GM21447 (cell line): ENCODE measurements around the gene TPRA1.
A peak's percentile ranks its signal among the peaks of the same experiment; 100 is the strongest.

ENCODE experiments used
- ATAC-seq: cut with Tn5 transposase; IDR thresholded peaks from one replicate; pipeline ENCODE4 v1.9.1; 2021; ENCODE audit not compliant: unreplicated experiment

Gene TPRA1

DNA sequence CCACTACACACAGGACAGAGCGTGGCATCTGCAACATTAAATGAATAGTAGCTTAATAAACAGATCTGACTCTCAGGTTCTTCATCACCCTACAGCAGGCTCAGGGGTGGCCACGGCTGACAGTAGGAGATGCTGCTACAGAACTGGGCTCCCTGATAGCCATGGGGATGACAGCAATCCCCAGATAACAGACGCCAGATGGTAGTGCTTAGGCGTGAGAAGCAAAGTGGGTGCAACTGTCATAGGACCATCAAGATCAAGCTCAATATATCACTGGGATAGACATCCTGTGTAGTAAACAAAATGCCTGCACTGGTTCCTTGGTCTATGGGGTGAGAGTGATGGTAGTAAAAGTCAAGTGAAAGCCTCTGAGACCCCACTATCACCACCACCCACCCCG, 2.6 kb upstream of the TPRA1 start:
- no peak for ATAC-seq

DNA sequence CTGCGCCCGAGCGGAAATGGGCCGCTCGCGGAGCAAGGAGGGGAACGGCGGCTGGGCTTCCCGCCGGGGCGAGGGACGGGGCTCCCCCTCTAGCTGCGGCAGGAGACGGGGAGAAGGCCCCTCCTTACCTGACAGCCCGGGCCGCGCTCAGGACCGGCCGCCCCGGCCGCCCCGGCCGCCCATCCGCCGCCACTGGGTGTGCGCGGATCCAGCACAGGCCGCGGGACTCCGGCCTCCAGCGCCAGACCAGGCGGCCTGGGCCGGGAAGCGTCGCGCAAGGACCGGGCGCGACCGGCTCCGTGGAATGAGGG, 296 bp downstream of the TPRA1 start:
- ATAC-seq: peak; percentile 28

DNA sequence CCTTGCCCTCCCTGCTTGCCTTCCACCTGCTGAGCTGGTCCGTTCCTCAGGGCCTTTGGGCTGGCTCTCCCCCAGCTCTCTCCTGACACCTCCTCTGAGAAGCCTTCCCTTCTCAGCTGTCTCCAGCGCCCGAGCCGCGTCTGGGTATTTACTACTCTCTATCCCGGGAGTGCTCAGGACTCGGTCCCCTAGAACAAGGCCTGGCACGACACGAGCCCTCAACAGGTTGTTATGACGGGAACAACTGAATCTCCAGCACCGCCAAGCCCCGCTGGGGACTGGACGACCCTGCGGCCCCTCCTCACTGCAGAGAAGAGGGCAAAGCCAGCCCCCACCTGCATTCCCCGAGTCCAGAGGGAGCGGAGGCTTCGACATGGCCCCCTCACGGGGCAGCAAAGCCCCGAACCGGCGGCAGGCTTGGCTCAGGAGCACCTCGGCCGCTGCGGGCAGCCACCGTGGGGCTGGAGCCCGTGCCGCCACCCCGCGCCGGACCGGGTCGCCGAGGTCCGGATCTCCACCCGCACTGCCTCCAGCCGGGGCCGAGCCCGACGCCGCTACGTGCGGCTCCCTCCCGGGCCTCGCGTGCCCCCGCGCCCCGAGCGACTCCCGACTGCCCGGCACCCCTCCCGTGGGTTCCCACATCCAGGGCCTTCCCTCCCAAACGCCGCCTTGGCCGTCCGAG, 792 bp downstream of the TPRA1 start:
- peak; percentile 0 for ATAC-seq

DNA sequence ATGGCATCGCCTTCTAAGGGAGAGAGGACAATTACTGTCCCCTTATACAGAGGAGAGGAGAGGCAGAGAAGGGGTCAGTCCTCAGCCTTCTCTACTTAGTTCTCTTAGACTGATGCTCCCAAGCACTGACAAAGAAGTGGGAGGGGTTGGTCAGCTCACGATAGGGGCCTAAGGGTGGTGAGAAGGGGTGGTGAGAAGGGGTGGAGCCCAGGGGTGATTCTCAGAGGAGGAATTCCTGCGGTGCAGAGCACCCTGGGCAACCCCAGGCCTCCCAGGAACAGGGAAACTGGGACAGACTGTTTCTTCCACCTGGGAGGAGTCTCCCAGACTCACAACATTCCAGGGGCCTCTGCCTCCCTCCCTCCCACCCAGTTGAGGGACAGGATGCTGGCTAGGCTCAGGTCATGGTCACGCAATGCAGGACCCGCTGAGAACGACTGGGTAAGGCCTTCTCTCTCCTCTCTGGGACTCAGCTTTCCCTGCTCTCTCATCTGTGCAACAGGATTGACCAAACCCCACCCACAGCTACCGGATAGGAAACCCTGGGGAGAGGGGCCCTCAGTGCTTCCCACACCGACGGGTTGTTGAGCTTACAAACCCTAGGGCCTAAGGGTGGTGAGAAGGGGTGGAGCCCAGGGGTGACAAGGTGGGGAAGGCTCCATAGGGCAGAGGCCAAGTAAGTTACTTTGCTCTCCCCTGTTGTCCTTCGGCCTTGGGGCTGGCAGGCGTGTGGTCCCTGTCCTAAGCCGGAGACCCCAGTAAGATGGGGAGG, 1.5 kb downstream of the TPRA1 start:
- ATAC-seq: no peak

DNA sequence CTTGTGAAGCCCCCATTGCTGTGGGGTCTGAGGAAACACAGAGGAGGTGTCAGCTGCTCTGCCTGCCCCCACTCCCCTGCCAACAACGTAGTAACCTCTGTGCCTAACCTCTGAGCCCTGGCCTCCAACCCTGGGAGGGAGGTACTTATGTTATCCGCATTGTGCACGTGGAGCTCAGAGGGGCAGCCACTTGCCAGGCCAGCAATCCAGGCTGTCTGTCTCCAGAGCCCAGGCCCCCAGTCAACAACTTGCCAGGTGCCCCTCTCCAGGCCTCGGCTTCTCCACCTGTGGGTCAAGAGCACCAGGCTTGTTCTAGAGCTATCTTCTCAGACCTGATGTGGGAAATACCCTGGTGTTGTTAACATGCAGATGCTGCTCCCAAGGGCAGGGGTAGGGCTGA, 2.7 kb downstream of the TPRA1 start:
- no peak for ATAC-seq

DNA sequence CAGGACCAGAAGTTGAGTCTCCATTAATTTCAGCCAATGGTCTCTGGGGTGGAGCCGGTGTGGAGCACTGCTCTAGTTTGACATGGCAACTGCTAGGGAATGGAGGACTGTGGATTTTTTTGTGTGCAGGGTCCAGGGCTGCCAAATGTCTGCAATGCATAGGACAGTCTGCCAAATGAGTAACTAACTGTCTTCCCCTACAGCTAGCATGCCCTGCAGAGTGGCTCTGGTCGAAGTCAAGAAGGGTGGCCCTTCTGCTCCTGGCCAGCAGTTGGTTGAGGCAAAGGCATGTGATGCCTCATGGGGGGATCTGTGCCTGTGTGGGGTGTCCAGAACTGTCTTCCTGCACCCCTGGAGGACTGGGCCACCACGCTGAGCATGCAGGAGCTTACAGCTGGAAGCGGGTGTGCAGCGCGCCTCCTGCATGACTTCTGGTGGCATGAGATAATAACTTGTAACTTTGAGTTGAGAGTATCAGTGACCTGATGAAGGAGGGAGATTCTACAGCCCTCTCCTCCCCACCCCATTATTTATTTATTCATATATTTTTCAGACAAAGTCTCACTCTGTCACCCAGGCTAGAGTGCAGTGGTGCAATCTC, 4.6 kb downstream of the TPRA1 start:
- ATAC-seq: no peak

DNA sequence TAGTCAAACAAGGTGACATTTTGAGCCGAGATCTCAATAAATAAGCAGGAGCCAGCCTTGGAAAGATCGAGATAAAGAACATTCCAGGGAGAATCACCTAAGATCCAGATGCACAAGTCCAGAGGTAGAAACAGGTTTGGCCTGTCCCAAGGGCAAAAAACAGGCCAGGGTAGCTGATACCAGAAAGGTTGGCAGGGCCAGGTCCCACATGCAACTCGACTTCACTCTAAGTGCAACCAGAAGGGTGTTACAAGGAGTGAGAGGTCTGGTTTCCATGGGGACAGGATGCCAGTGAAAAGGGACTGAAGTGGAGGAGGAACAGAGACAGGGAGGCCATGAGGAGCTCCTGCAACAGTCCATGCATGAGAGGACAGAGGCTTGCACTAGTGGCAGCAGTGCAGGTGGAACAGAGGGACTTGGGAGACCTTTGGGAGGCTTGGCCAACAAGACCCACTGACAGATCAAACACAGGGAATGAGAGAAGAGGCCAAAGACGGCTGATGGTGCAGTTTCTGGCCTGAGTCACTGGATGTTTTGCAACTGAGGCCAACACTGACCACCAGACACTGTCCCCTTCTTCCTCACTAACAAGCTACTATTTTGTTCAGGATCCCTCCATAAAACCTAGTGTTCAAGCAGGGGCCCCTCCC, 5.2 kb downstream of the TPRA1 start:
- no peak for ATAC-seq

DNA sequence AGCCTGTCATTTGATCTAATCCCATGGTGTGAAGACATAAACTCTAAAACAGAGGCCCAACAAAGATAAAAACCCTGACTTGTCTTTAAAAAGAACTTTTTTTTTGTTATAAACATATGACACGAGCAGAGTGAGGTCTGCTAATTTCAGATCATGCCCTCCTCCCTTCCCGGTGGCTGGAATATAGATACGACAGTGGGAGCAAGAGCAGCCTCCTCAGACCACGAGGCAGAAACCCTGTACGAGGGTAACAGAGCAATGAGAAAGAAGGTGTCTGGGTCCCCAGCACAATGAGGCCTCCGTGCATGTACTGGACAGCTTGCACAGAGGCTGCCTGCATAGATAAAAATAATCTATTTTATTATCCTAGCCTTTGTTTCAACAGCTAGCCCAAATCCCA, 5.8 kb downstream of the TPRA1 start:
- ATAC-seq: no peak

DNA sequence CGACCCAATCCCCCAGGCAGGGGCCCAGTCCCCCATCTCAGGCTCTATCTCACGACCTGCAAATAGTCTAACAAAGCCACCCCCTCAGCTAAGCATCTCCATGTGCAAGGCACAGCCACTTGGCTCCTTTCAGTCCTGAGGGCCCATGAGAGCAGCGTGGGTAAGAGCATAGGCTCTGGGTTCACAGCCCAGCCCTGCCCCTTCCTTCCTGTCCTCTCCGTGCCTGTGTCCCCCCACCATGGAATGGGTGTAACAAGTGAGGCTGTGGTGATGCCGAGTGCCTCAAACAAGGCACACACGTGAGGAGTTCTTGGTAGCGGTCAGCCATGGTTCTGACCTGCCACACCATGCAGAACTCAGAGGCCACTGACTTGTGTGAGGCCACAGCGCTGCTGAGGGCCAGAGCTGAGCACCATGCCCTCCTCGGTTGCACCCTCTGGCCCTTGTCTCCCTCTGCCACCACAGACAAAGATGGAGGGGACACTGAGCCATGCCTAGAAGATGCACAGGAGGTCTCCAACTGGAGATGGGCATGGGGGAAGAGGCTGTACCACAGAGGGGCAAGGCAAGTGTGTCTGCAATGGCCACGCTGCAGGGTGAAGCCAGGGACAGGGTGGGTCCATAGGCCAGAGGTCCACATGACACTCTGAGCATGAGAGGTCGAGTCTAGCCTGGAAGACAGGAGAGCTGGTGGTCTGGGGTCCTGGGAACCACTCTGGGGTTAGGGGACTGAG, 10.0 kb downstream of the TPRA1 start:
- ATAC-seq: no peak

DNA sequence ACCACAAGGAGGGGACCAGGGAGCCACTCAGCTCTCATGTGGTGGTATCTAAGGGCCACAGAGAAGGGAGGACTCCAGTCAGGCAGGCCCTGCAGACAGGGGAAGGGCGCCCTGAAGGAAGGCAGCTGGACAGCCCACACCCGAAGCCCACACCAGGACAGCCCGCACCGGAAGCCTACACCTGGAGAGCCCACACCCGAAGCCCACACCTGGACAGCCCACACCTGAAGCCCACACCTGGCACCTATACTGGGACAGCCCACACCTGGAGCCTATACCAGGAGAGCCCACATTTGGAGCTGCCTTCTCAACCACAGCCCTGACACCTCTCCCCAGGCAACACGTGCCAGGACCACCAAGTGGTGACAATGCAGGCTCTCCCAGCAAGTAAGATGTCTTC, 11.7 kb downstream of the TPRA1 start:
- no peak for ATAC-seq

DNA sequence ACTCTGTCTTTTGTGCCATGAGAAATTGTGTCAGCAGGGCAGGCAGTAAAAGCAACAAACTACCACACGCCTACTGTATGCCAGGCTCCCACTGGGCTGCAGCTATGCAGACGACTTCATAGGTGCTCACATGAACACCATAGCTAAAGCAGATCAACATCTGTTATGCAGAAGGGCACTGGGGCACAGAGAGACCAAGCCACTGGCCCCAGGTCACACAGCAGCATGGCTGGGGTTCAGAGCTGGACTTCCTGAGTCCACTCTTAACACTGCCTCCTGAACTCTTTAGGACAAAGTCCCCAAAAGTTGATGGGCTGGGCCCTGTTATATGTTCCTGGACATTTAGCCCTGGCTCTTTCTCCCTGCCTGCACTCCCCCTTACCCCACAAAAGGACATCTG, 12.4 kb downstream of the TPRA1 start:
- no peak for ATAC-seq

DNA sequence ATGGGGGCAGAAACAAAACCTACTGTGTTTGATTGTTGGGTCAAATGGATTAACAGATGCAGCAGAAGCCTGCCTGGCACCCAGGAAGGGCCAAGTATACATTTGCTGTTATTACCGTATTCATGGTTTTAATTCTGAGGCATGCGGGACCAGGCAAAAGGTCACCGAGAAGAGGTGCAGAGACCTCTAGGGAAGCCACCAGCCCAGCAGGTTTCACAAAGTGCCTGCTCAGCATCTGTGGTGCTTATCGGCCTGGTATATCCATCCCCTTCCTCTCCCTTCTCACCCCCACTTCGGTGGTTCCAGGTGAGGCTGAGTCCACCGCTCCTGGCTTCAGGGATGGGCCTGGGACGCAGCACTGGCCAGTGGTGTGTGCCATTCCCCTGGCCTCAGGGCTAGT, 13.1 kb downstream of the TPRA1 start:
- ATAC-seq: no peak

DNA sequence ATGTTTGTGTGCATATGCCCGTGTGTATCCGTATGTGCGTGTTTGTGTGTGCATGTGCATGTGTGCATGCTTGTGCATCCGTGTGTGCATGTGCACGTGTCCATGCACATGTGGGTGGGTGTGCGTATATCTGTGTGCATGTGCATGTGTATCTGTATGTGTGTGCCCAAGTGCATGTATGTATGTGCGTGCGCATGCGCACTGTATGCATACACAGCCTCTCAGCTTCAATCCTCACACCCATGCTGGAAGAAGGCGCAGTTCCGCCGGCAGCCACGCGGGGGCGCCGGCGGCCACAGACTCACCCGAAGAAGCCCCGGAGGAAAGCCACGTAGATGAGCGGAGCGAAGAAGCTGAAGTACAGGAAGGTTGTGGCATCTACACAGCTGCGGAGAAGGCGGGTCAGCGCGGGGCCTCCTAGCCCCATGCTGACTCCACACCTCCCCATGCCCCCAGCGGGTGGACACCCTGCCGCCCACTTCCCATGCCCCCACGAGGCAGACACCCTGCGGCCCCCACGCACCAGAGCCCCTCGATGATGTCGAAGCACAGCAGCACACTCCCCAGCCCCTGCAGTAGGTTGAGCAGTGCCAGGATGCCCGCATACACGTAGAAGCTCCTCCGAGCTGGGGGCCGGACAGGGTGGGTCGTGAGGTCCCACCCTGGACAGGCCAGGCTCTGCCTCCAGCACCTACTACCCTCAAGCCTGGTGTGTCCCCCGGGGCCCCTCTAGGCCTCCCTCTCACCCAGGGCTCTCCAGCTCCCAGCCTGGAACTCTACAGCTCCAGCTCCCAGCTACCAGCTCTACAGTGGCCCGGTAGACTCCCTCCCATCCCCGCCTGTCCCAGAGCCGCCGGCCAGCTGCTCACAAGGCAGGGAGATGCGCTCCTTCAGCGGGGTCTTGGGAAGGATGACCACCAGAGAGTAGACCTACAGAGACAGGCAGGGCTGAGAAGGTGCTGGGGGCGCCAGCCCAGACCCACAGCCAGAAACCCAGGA, 15.4 kb downstream of the TPRA1 start:
- peak; percentile 63 for ATAC-seq

DNA sequence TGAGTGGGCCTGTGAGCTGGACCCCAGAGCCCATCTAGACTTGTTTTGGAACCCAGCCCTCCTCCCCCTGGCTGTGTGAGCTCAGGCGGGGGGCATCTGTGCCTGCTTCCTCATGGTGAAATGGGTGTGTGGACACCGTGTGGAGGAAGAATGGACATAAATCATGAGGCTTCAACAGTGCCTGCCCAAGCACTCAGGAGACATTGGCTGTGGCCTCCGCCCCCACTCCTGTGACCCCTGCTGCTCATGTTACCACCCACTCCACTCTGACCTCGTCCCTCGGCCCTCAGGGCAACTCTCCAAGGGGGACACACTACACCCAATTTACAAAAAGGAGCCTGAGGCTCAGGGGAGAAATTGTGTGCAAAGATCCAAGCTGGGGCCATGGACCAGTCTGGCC, 16.6 kb downstream of the TPRA1 start:
- no peak for ATAC-seq

DNA sequence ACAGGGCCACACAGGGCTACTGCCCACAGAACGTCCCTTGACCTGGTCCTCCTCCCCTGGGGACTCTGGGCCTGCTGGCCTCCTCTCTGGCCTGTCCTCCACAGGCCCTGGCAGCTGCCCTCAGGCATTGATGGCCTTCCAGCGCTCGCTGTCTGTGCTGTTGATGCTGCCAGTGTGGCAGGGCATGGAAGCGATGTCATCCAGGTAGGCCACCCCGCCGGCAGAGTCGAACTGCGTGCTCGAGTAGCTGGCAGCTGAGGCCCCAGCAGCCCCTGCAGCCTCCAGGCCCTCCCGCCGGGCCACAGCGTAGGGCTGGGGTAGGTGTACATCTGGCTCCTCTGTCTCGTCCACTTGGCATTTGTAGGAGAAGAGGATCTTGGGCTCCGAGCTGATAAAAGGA, 17.1 kb downstream of the TPRA1 start:
- no peak for ATAC-seq

DNA sequence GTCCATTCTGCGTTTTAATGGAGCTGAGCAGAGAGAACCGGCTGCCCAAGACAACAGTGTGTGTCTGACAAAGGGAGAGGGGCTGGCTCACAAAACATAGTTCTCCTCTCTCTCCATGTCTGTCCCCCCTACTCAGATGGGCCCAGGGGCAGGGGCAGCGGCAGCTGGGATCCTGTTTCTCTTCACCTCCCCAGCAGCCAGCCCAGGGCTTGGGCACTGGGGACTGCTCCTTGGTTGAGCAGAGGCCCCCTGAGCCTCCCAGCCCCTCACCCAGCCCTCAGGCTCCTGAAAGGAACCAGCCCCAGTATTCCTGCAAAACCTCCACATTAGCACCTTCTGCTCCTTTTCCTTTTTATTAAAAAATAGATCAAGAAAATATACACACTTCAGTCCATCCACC, 17.8 kb downstream of the TPRA1 start:
- no peak for ATAC-seq

DNA sequence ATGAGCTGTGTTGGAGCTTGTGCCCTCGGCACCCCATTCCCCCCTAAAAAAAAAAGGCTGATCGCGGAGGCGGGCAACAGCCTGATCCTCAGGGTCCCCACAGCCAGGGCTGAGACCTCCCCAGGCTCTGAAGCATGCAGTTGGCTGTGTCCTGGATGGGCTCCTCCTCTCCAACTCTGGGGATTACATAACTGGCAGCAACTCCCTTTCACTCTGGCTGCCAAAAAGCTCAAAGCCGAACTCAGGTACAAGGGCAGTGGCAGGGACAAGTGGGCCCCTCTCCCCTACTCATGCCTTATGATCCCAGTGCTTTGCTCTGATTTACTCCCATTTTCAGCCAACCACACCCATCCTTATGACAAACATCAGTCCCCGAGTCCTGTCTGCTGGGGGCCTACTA, 18.3 kb downstream of the TPRA1 start:
- ATAC-seq: no peak

DNA sequence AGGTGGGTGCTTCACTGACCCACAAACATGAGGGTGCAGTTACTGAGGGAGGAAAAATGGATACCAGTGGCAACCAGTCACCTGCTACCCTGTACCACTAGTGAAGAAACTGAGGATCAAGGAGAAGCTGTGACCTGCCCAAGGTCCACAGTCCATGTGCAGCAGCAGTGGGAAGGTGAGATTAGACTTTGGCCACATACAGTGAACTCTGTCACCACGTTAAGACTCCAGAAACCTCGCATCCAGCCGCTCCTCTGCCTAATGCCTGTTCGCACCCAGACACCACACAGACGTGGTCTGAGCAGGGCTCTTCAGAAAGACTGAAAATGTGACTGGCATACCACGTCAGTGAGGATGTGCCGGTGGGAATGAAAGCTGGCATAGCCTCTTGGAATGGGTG, 20.0 kb downstream of the TPRA1 start:
- no peak for ATAC-seq

DNA sequence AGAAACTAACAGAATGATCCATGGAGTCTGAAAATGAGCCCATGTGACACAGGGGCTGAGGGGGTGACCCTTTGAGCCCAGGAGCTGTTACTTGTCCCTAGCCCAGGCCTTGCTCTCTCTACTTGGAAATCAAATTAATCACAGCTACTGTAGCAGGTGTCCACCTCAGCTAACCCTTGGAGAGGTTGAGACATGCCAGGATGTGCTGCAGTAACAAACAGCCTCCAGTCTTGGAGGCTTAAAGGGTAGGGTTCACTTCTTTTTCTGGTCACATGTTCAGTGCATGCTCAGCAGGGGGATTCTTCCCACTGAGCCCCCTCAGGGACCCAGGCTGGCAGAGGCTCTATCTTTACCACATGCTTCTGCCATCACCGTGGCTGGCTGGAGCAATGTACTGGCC, 21.4 kb downstream of the TPRA1 start:
- no peak for ATAC-seq

DNA sequence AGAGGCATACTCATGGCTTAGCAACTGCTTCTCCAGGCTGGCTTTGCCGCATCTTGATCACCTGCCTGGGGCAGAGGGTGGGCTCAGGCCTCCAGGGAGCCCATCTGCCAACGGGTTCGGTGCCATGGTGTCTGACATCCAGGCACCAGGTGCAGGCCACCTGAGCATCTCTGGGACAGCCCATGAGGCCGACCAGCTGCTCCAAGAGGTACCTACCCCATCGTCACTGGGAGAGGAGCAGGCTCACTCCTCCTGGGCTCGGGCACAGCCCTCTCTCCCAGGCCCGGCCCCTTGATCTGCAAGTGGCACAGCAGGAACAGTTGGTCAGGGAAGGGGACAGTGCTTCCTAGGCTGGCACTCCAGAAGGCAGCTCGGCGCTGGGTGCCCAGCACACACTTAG, 21.9 kb downstream of the TPRA1 start:
- ATAC-seq: no peak
